K562 treated with DMSO at 1 percent for 12 hours (cell line): ENCODE measurements around the gene PGLYRP1. TPM values are rescaled to one million over a fixed set of nuclear protein-coding genes. Genes with fewer than 3 reads are reported as not detected.

Source experiments
- total RNA-seq: library from RNA; unstranded; fragments of 300-600 nt; gene quantifications from 2 replicates; pipeline ENCODE4 v1.2.3, GENCODE V29; 2022; ENCODE audit not compliant: insufficient read depth

The PGLYRP1 gene, protein sequence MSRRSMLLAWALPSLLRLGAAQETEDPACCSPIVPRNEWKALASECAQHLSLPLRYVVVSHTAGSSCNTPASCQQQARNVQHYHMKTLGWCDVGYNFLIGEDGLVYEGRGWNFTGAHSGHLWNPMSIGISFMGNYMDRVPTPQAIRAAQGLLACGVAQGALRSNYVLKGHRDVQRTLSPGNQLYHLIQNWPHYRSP
- not detected in 2 replicates for total RNA-seq

GRCh38 chr19:46022431-46023310 is at the start of gene PGLYRP1:
Gene PGLYRP1, minus strand, starts transcription at chr19:46023053. Its CDS starts 32 bp downstream, at chr19:46023021.

DNA sequence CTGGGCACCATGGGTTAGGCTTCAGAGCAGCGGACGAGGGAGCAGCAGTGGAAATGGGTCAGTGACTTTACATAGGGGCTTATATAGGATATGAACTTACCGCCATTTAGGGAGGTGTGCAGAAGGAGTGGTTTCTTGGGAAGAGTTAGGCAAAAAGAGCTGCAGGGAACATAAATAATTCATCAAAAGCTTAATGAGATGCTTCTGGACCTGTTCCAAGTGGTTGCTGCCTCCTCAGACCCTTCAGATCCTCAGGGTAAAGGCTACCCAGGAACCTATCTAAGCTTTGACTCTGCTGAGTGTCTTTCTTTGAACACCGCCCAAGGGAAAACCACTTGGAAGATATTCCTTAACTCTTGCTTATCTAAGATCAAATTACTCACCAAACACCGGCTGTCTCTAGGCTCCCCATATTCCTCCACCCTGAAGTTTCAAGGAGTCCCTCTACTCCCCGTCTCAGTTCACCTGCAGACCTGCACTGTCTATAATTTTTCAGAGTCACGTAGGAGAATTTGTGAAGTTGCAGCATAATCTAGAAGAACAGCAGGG is 18.2 kb upstream of the PGLYRP1 start, which contains the start of gene IGFL4:
Gene IGFL4 (minus strand): TSS at position 51 of the 549 bp plus-strand sequence. CDS start 40 bp downstream, at position 11.

DNA sequence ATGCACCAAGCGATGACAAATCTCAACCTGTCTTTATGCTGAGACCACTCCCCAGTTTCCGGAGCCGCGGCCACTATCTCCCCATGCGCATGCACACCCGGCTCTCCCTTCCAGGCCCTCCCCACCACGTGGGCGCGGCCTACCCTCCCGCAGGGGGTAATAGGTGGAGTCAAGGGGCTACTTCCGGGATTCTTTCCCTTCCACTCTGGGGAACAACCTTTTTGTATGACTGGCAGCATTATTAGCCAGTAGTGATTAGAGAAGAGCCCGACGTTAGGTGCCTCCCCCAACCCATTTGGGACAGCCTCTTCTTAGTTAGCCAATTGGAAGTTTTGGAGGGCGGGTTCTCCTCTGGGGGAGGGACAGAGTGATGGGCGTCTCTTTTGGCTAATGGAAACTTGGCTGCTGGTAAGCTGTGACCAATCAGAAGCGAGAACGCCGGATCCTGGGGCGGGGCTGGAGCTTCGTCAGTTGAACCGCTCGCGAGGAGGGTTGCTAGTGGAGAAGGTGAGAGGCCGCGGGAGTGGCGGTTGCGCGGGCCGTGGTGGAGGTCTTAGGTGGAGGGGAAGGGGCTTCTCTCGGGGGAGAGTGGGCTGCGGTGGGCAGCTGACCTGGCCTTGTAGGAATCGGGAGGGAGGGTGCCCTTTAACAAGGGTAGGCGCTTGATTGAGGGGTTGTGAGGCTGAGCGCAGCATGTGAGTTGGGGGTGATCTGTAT is 27.7 kb downstream of the PGLYRP1 start, which contains the start of gene CCDC61:
Gene CCDC61 (plus strand): TSS at position 470 of the 717 bp plus-strand sequence. CDS start 7,552 bp downstream, outside the sequence.

DNA sequence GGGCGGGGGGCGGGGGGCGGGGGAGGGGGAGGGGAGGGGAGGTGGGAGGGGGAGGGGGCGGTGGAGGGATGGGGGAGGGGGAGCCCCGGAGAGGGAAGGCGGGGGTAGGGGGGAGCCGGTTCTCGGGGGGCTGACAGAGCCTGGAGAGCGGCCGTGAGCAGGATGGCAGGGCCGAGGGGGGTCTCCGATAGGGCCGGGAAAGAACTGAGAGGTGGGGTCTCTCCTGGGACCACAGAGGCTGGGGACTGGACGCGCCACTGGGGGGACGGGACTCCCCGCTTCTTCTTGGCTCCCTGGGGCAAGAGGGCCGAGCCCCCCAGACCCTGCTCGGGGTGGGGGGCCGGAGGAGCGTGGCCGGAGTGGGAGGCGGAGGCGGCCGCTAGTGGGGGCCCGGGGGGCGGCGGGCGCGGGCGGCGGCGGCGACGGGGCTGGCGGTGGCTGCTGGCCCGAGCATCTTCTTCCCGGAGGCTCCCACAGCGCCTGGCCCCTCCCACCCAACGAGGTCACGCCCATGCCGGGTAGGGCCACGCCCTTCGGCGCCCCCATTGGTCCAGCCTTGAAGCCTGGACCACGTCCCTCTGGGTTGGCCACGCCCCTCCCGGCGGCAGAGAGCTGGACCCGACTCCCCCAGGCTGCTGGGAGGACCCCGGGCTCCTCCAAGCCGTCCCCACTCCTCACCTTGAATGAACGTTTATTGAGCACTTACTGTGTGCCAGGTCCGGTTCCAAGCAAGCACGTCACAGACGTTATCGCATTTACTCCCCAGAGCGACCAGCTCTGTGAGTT is 49.1 kb downstream of the PGLYRP1 start, which contains the start of gene NOVA2:
Gene NOVA2 (minus strand): TSS at position 313 of the 786 bp plus-strand sequence. CDS start 514 bp downstream, outside the sequence.

Other genes with a start within 250 kb of the PGLYRP1 start
- gene DMPK, start 240.6 kb downstream of the PGLYRP1 start, total RNA-seq: 65.5 and 70.4 TPM in 2 replicates
- 16.9 and 47.7 TPM in 2 replicates for gene DMWD, start 230.2 kb downstream of the PGLYRP1 start, total RNA-seq
- not detected in 2 replicates for gene RSPH6A, start 207.7 kb downstream of the PGLYRP1 start, total RNA-seq
- 73.8 and 84.3 TPM in 2 replicates for gene SYMPK, start 159.9 kb downstream of the PGLYRP1 start, total RNA-seq
- 6.2 and 6.6 TPM in 2 replicates for gene FOXA3, start 158.7 kb downstream of the PGLYRP1 start, total RNA-seq
- 49.2 and 50.1 TPM in 2 replicates for gene IRF2BP1, start 136.9 kb downstream of the PGLYRP1 start, total RNA-seq
- 12.5 and 13.2 TPM in 2 replicates for gene MYPOP, start 120.4 kb downstream of the PGLYRP1 start, total RNA-seq
- gene NANOS2, start 108.3 kb downstream of the PGLYRP1 start, total RNA-seq: not detected in 2 replicates
- gene NOVA2, start 49.2 kb downstream of the PGLYRP1 start, total RNA-seq: not detected in 2 replicates
- 9.1 and 10.3 TPM in 2 replicates for gene CCDC61, start 27.6 kb downstream of the PGLYRP1 start, total RNA-seq
- 0.30 TPM in 1 of 2 replicates, not detected in the other for gene IGFL4, start 17.9 kb upstream of the PGLYRP1 start, total RNA-seq
- gene IGFL3, start 101.6 kb upstream of the PGLYRP1 start, total RNA-seq: not detected in 2 replicates
- gene IGFL2, start 125.2 kb upstream of the PGLYRP1 start, total RNA-seq: 9.1 and 12.6 TPM in 2 replicates
- gene IGFL1, start 206.7 kb upstream of the PGLYRP1 start, total RNA-seq: not detected in 2 replicates